K562 (cell line): Measurements from ENCODE around the gene ZMAT2. TPM values are rescaled to one million over a fixed set of nuclear protein-coding genes. Genes with fewer than 3 reads are reported as not detected.
A peak's percentile ranks its signal among the peaks of the same experiment; 100 is the strongest.

Experiments
- BDP1 ChIP-seq: IDR thresholded peaks from 3 replicates; pipeline ENCODE4 v1.6.1; 2011; ENCODE audit not compliant: insufficient read length, insufficient read depth
- CEBPG ChIP-seq, 3 experiments: fragments of 200-800 bp in 1 of 3; sonication (Bioruptor generic) in 1 of 3; sonication (generic) in 1 of 3; formaldehyde crosslinking in 1 of 3; IDR thresholded peaks in 2 of 3; conservative IDR thresholded peaks in 1 of 3; 2 replicates each; pipeline versions ENCODE4 v1.6.1 to v1.8.0; 2016 to 2022; ENCODE audit warnings: missing compliant biosample characterization in 2 of 3, missing genetic modification characterization in 2 of 3, mild to moderate bottlenecking in 1 of 3, missing genetic modification reagents in 1 of 3
- CREBBP ChIP-seq: IDR thresholded peaks from one replicate; pipeline ENCODE4 v1.6.1; 2012; ENCODE audit warnings: low read depth, mild to moderate bottlenecking, control low read depth, inconsistent platforms, low read length
- CREM ChIP-seq: IDR thresholded peaks from 2 replicates; pipeline ENCODE4 v1.6.1; 2014; ENCODE audit warnings: antibody characterized with exemption, low read depth
- ELF2 ChIP-seq: fragments of 250-450 bp; sonication (Bioruptor Pico); IDR thresholded peaks from 2 replicates; pipeline ENCODE4 v1.5.0; 2021; ENCODE audit warnings: mild to moderate bottlenecking
- FOXJ3 ChIP-seq: sonication (generic); formaldehyde crosslinking; IDR thresholded peaks from 2 replicates; pipeline ENCODE4 v1.4.0; 2020; ENCODE audit warnings: mild to moderate bottlenecking, missing genetic modification reagents
- GABPB1 ChIP-seq: sonication (generic); formaldehyde crosslinking; IDR thresholded peaks from 2 replicates; pipeline ENCODE4 v1.8.0; 2022; ENCODE audit warnings: mild to moderate bottlenecking, missing genetic modification reagents
- HDAC2 ChIP-seq: fragments of 450-650 bp; IDR thresholded peaks from 2 replicates; pipeline ENCODE4 v1.6.1; 2016; ENCODE audit warnings: mild to moderate bottlenecking
- MCM3 ChIP-seq: fragments of 450-650 bp; IDR thresholded peaks from 2 replicates; pipeline ENCODE4 v1.6.1; 2016
- POLR3A ChIP-seq: IDR thresholded peaks from 2 replicates; pipeline ENCODE4 v1.6.1; 2011; ENCODE audit warnings: borderline replicate concordance, mild to moderate bottlenecking, moderate library complexity; ENCODE audit not compliant: insufficient read length, insufficient read depth; ENCODE audit errors: extremely low read depth
- RUNX1 ChIP-seq: sonication (generic); IDR thresholded peaks from 2 replicates; pipeline ENCODE4 v1.6.1; 2016; ENCODE audit warnings: antibody characterized with exemption, low read depth
- SAFB ChIP-seq: fragments of 200-400 bp; formaldehyde crosslinking; IDR thresholded peaks from 2 replicates; pipeline ENCODE4 v1.6.1; 2017; ENCODE audit warnings: low read depth, low read length, borderline replicate concordance
- ZEB2 ChIP-seq: fragments of 450-650 bp; IDR thresholded peaks from 2 replicates; pipeline ENCODE4 v1.6.1; 2016
- ZKSCAN3 ChIP-seq: fragments of 250-450 bp; sonication (Bioruptor Pico); IDR thresholded peaks from 2 replicates; pipeline ENCODE4 v1.4.0; 2020
- ZNF830 ChIP-seq: fragments of 250-450 bp; sonication (Bioruptor Pico); IDR thresholded peaks from 2 replicates; pipeline ENCODE4 v1.5.0; 2021; ENCODE audit warnings: mild to moderate bottlenecking
- polyA plus RNA-seq, 8 experiments: library from polyadenylated mRNA; depleted of rRNA in 4 of 8; stranded (reverse) in 5 of 8; unstranded in 3 of 8; fragments of >200 nt; fragmentation: Nextera tagmentation in 2 of 8; fragmentation: Illumina TruSeq in 1 of 8; extraction: Ambion mirVana in 2 of 8; extraction: Trizol in 1 of 8; gene quantifications; 2 replicates each; pipeline versions ENCODE4 v1.2.1 to v1.2.3, GENCODE V29; 2011 to 2014; ENCODE audit warnings: inconsistent platforms in 1 of 8, missing spikeins in 1 of 8
- total RNA-seq, 7 experiments: library from RNA; depleted of rRNA in 6 of 7; stranded (reverse); fragments of >200 nt in 6 of 7; fragmentation: Illumina TruSeq in 2 of 7; extraction: Trizol in 2 of 7; gene quantifications; 2 replicates each; pipeline versions ENCODE4 v1.2.1 to v1.2.3, GENCODE V29; 2011 to 2021; ENCODE audit warnings: low replicate concordance in 1 of 7
- TF ChIP-seq, protein P1 (sequence below): fragments of 250-450 bp; sonication (Bioruptor Pico); IDR thresholded peaks from 2 replicates; pipeline ENCODE4 v1.4.0; 2020
- TF ChIP-seq, protein P2 (sequence below): fragments of 450-650 bp; formaldehyde crosslinking; IDR thresholded peaks from 2 replicates; pipeline ENCODE4 v1.4.0; 2022; ENCODE audit warnings: missing genetic modification characterization
- TF ChIP-seq, protein P3 (sequence below), 2 experiments: fragments of 450-650 bp; IDR thresholded peaks; 2 replicates each; pipeline ENCODE4 v1.6.1; 2016; ENCODE audit warnings: mild to moderate bottlenecking in 2 of 2, borderline replicate concordance in 1 of 2, low read depth in 1 of 2, moderate library complexity in 1 of 2

ZMAT2 gene
- total and polyA plus RNA-seq, 9 of the 15 experiments (the other 6 are each of a cell fraction or from before 2014, with no cell fraction given): 44.2 to 101 (median 69.2) TPM

DNA sequence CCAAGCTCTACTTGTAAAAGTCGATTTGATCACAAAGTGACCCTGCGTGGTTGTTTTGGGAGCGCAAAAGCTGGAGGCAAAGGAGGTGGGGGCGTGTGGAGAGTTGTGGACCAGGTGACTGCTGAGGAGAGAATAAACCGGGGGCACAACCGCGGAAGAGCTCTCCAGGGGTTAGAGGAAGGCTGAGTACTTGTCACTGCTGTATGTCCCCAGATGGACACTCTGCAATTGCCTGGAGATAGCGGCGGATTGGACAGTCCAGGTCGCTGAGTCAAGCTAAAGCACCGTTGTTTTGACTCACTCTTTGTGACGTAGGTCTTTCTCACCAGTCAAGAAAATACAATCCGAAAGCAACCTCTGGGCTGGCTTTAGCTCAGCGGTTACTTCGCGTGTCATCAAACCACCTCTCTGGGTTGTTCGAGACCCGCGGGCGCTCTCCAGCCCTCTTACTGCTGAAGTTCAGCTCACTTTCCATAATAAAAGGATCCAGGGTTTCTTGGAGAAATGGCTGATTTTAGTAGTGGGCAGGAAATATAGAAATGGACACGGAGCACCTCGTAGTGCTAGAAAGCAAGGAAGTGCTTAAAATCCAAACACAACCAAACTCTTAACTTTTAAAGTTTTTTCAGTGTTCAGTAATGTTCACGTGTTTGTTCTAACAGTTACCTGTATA is 25.7 kb downstream of the ZMAT2 start (continued):
- TF ChIP-seq, protein P1, sequence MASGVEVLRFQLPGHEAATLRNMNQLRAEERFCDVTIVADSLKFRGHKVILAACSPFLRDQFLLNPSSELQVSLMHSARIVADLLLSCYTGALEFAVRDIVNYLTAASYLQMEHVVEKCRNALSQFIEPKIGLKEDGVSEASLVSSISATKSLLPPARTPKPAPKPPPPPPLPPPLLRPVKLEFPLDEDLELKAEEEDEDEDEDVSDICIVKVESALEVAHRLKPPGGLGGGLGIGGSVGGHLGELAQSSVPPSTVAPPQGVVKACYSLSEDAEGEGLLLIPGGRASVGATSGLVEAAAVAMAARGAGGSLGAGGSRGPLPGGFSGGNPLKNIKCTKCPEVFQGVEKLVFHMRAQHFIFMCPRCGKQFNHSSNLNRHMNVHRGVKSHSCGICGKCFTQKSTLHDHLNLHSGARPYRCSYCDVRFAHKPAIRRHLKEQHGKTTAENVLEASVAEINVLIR (CRISPR knock-in tag): peak; percentile 92
- TF ChIP-seq ZKSCAN3 (CRISPR knock-in tag) (no peak), SAFB (no peak), FOXJ3 (CRISPR knock-in tag) (no peak), CREM (peak; percentile 99), HDAC2 (0 out of 2 replicates have a peak, but pooled peaks have one; percentile 52), BDP1 (peak; percentile 75), RUNX1 (no peak), CREBBP (no peak), ELF2 (CRISPR knock-in tag) (no peak), GABPB1 (CRISPR knock-in tag) (no peak; the same call in none of the 2 replicates), POLR3A (peak; percentile 96), ZNF830 (CRISPR knock-in tag) (no peak), ZEB2 (no peak), CEBPG (CRISPR knock-in tag; IDR thresholded peaks at IDR 0.05) (0 out of 2 replicates have a peak, but pooled peaks have one; percentile 24), CEBPG (tag; conservative IDR thresholded peaks at IDR 0.05 in 1 of 2, IDR thresholded peaks at IDR 0.05 in 1 of 2) (no peak), MCM3 (no peak)
- TF ChIP-seq, protein P2, sequence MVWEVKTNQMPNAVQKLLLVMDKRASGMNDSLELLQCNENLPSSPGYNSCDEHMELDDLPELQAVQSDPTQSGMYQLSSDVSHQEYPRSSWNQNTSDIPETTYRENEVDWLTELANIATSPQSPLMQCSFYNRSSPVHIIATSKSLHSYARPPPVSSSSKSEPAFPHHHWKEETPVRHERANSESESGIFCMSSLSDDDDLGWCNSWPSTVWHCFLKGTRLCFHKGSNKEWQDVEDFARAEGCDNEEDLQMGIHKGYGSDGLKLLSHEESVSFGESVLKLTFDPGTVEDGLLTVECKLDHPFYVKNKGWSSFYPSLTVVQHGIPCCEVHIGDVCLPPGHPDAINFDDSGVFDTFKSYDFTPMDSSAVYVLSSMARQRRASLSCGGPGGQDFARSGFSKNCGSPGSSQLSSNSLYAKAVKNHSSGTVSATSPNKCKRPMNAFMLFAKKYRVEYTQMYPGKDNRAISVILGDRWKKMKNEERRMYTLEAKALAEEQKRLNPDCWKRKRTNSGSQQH: no peak
- TF ChIP-seq, protein P3, sequence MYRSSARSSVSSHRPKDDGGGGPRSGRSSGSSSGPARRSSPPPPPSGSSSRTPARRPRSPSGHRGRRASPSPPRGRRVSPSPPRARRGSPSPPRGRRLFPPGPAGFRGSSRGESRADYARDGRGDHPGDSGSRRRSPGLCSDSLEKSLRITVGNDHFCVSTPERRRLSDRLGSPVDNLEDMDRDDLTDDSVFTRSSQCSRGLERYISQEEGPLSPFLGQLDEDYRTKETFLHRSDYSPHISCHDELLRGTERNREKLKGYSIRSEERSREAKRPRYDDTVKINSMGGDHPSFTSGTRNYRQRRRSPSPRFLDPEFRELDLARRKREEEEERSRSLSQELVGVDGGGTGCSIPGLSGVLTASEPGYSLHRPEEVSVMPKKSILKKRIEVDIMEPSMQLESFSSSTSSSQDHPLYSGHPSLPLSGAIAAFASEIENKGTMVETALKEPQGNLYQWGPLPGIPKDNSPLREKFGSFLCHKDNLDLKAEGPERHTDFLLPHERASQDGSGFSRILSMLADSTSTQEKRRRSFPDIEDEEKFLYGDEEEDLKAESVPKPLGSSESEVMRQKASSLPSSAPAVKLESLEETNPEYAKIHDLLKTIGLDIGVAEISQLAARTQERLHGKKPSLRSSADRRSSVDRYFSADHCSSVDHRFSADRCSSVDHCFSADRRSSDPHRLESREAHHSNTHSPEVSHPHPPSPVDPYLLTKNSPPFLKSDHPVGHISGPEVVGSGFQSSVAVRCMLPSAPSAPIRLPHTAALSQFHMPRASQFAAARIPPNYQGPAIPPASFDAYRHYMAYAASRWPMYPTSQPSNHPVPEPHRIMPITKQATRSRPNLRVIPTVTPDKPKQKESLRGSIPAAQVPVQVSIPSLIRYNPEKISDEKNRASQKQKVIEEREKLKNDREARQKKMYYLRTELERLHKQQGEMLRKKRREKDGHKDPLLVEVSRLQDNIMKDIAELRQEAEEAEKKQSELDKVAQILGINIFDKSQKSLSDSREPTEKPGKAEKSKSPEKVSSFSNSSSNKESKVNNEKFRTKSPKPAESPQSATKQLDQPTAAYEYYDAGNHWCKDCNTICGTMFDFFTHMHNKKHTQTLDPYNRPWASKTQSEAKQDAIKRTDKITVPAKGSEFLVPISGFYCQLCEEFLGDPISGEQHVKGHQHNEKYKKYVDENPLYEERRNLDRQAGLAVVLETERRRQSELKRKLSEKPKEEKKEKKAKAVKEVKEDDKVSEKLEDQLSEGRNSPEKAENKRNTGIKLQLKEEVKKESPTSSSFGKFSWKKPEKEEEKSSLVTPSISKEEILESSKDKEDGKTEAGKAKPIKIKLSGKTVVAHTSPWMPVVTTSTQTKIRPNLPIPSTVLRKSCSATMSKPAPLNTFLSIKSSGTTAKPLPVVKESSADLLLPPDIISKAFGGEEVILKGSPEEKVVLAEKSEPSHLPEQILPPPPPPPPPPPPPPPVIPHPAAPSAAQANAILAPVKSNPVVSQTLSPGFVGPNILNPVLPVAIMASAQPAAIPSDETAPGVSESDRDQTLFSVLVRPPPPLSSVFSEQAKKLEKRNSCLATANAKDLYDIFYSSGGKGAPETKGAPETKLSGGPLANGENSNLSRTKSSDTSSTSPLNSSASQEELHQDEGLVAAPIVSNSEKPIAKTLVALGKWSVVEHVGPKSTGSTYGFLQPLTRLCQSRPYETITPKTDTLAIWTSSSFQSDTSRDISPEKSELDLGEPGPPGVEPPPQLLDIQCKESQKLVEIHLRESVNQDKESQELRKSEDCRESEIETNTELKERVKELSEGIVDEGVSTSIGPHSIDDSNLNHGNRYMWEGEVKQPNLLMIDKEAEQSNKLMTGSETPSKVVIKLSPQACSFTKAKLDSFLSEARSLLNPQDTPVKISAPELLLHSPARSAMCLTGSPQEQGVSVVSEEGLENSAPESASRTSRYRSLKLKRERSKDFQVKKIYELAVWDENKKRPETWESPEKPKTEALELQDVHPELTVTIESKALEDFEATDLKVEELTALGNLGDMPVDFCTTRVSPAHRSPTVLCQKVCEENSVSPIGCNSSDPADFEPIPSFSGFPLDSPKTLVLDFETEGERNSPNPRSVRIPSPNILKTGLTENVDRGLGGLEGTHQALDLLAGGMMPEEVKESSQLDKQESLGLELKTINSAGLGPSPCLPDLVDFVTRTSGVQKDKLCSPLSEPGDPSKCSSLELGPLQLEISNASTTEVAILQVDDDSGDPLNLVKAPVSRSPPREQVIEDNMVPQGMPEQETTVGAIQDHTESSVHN (IDR thresholded peaks at IDR 0.05; ENCODE audit: borderline replicate concordance in 1 of 2, low read depth in 1 of 2): no peak
